ENCODE results near the gene PTPRC.
"Not testable (repeated sequence)": the region's sequence is repeated elsewhere in the genome, so short reads cannot be mapped to it uniquely, and the experiment has no call there.

PTPRC gene

GRCh38 chr1:198638894-198639635 lies at the start of gene PTPRC:
TSS of gene PTPRC (plus strand) at chr1:198639040. CDS start at chr1:198639269, 229 bp downstream.
- no peak for DNase-seq

DNA sequence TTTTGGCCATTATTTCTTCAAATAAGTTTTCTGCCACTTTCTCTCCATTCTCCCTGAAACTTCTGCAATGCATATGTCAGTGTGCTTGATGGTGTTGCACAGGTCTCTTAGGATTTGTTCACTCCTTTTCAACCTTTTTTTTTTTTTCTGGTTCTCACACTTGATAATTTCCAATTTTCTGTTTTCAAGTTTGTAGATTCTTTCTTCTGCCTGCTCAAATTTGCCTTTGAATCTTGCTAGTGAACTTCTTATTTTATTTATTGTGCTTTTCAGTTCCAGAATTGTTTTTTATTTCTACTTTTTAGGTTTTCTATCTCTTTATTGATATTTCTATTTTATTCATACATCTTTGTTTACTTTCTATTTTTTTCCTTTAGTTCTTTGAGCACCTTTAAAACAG lies 48.4 kb upstream of the PTPRC start:
- no peak for DNase-seq

DNA sequence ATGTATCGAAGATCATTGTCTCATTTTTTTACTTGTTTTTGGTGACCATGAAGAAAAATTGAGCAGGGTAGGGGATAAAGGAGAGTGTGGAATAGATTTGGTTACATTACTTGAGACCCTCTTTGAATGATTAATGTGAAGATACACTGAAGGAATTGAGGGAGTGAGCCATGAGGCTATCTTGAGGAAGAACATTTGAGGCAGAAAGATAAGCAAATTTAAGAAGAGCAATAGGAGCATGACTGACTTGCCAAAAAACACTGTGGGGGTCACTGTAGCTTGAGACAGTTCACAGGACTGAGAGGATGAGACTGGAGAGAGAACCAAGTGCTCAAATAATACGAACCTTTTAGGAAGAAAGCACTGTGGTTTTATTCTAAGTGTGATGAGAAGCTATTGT lies 43.1 kb upstream of the PTPRC start:
- no peak for DNase-seq

GRCh38 chr1:198597690-198598430 lies 41.0 kb upstream of the PTPRC start:
- DNase-seq, result no peak

DNA sequence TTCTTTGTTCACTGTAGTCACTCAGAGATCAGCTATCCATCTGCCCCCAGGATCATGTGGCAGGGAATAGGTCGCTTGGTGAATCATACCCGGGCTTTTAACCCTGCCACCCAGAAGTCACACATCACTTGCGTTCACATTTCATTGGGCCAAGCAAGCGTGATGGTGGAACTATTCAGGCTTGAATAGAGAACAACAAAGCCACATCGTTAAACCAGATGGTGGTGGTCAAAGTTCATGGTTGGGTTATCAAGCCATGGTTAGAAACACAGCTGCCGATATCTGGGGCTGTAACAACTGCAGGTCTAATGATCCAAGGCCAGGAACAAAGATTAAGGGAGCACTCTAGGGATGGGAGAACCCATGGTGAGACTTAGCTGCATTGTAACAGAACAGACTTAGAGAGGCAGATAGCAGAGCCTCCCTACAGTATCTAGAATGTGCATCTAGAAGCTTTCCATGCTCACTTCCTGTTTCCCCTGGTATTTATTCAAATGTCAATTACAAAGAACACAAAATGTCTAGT lies 40.0 kb upstream of the PTPRC start:
- DNase-seq, result no peak

DNA sequence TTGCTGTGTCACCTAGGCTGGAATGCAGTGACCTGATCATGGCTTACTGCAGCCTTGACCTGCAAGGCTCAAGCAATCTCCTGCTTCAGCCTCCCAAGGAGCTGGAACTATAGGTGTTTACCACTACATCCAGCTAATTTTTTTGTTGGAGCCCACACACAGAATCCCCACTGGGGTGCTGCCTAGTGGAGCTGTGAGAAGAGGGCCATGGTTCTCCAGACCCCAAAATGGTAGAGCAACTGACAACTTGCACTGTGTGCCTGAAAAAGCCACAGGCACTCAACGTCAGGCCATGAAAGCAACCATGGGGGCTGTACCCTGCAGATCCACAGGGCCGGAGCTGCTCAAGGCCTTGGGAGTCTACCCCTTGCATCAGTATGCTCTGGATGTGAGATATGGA lies 39.1 kb upstream of the PTPRC start:
- no peak for DNase-seq

DNA sequence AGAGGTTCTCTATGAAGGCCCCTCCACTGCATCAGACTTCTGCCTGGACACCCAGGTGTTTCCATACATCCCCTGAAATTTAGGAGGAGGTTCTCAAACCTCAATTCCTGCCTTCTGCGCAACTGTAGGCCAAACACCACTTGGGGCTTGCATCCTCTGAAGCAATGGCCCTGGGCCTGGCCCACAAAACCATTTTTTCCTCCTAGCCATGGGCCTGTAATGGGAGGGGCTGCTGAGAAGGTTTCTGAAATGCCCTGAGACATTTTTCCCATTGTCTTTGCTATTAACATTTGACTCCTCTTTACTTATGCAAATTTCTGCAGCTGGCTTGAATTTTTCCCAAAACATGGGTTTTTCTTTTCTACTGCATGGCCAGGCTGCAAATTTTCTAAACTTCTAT lies 37.9 kb upstream of the PTPRC start:
- DNase-seq, result no peak

DNA sequence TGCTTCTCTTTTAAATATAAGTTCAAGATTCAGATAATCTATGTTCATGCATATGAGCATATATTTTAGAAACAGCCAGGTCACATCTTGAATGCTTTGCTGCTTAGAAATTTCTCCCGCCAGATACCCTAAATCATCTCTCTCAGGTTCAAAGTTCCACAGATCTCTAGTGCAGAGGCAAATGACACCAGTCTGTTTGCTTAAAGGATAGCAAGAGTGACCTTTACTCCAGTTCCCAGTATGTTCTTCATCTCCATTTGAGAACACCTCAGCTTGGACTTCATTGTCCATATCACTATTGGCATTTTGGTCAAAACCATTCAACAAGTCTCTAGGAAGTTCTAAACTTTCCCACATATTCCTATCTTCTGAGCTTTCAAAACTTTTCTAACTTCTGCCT lies 37.5 kb upstream of the PTPRC start:
- DNase-seq, result not testable (repeated sequence)

- no peak for DNase-seq
Observed at GRCh38 chr1:198601936-198602889, 36.6 kb upstream of the PTPRC start.

DNA sequence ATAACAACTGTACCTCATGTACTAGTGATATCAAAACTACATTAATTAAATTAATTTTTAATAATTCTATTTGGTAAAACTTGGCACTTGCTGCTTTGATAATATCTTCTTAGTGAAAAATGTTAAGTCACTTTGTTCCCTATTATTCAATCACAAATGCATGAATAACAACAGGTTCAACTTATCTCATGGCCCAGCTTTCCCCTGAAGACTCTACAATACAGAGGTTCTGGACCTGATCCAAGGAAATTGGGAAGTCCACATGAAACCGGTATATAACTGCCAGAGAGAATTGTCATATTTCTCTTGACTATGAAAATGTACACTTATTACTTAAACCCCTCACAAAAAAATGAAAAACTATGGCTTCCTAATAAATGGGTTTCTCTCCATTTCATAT lies 33.9 kb upstream of the PTPRC start:
- no peak for DNase-seq

DNA sequence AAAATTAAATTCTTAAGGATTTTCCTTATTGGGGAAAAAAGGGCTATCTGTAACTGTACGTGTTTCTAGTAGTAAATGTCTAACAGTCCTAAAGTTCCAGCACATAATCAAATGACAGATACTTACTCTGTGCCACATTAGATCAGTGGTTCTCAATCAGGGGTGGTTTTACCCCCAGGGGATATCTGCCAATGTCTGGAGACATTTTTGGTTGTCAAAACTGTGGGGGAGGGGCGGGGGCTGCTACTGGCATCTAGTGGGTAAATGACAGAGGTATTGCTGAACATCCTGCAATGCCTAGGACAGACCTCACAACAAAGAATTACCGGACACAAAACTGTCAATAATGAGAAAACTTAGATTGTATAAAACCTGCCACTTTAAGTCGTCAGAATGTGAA lies 33.4 kb upstream of the PTPRC start:
- no peak for DNase-seq

DNA sequence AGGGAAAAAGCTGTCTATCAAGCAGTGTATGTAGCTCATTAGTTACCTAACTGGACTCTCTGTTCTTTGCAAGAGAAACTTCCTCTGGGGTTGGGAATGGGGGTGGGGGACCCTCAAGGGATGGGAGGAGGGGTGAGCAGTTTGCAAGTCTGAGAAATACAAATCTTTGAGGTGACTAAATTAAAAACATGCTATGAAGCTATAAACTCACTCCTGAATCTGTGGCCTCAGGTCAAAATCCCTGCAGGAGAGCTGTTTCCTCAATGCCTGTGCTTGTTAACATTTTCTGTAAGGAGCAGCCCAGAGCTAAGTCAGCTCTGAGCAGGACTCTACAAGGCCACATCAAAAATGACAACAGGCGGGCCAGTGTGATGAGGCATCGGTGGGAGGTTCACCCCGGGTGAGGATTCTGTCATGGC lies 32.8 kb upstream of the PTPRC start:
- DNase-seq, result no peak

DNA sequence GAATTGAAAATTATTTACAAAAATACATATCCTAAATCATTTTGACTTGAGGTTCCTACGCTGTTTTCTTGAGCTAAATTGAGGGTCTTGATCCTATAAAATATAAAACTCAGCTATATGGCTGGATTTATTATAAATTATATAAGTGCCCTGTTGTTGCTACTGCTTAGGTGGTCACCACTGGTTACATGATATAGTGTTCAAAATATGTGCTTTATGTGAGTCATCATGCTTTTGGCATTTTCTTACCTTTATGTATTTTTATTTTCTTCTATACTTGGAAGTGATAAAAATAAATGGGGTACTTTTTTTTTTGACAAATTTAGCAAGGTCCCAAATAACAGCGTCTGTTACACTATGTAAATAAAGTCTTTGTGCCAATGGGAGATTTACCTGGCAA lies 31.1 kb upstream of the PTPRC start:
- peak in 1 of 2 experiments; percentile 1 for DNase-seq

GRCh38 chr1:198610362-198610761 lies 28.5 kb upstream of the PTPRC start:
- DNase-seq, result no peak

DNA sequence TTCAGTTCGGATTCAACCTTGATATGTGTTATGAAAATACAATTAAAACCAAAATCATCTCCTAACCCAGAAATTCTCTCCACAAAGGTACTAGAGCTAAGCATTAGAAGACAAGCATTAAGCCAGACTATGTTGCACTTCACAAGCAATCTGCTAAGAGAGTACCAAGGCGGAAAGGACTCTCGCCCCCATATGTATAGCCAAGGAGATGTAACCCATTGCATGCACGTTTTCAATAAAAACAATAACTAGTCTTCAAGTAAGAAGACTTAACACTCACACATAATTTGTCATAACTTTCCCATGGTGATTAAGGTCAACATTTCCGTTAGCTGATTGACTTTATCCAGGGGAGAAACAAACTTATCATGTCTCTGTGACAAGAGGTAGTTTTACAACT lies 27.6 kb upstream of the PTPRC start:
- DNase-seq, result no peak

DNA sequence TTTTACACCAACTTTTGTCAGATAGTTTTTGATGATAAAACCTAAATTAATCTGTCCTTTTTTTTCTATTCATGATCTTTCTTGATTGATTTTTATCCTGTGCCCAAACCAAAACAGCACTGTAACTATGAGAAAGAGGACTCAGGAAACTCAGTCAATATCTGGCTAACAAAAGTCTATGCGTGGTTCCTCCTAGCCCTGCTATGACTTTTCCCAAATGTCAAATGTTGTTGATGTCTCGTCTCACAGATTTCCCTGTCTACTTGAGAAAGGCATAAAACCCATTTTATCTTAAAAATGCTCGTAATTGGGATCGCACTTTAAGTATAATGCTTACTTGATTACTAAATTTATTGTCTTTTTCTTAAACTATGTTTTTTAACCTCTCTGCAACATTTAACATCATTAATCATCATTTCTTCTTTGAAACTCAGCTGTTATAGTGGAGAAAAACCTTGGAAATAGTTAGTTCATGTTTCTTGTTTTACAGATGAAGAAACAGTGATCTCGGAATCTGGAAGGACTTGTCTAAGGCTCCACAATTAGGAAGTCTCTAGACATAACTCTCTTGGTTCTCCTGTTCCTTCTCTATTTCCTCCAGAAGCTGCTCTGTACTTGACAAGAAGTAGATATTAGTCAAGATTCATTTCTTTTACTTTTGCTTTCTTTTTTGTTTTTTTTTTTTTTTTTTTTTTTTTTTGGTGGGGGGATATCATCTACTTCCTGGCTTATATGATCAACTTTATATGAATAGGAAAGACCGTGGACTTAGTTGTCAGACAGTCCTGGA lies 26.2 kb upstream of the PTPRC start:
- DNase-seq, result no peak

DNA sequence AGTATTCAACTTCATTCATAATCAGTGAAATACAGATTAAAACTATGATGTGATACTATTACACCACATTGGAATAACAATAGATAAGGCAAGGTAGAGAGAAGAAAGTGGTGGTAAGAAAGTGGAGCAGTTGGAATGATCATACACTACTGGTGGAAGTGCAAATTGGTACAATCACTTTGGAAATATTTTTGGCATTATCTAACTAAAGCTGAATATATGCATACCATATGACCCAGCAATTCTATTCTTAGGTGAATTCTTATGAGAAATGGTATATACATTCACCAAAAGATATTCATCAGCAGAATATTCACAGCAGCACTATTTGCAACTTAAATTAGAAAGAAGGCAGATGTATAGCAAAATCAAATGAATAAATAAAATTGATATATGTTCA lies 21.4 kb upstream of the PTPRC start:
- no peak for DNase-seq

- no peak for DNase-seq
Observed at GRCh38 chr1:198619375-198620140, 19.3 kb upstream of the PTPRC start.

DNA sequence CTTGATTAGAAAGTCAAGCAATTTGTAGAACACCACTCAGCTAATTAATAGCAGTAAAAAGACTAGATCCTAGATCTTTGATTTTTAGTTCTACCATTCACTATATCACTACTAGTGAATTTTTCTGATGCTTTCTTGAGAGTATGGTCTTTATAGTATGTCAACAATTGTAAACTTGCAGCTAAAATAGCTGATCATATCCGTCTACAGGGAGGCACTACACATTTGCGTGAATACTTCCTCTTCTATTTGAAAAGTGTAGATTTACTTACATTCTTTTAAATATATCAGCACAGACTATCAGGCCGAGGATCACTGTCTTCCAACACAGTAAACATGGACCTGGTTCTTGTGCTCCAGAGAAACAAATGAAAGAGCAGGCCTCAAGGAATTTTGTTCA lies 18.6 kb upstream of the PTPRC start:
- no peak for DNase-seq

- DNase-seq, result no peak
Observed at GRCh38 chr1:198620951-198621824, 17.7 kb upstream of the PTPRC start.

All from SW 1271 (cell line).